NCI-H2107 treated with DMSO at 0.1 percent for 48 hours (cell line): ENCODE data around the gene PSAT1.
A peak's percentile ranks its signal among the peaks of the same experiment; 100 is the strongest.

Experiments
- DNase-seq: peaks from one replicate; lab custom pipeline; 2025; ENCODE audit not compliant: unreplicated experiment; lab: John Stamatoyannopoulos, UW

The PSAT1 gene

DNA sequence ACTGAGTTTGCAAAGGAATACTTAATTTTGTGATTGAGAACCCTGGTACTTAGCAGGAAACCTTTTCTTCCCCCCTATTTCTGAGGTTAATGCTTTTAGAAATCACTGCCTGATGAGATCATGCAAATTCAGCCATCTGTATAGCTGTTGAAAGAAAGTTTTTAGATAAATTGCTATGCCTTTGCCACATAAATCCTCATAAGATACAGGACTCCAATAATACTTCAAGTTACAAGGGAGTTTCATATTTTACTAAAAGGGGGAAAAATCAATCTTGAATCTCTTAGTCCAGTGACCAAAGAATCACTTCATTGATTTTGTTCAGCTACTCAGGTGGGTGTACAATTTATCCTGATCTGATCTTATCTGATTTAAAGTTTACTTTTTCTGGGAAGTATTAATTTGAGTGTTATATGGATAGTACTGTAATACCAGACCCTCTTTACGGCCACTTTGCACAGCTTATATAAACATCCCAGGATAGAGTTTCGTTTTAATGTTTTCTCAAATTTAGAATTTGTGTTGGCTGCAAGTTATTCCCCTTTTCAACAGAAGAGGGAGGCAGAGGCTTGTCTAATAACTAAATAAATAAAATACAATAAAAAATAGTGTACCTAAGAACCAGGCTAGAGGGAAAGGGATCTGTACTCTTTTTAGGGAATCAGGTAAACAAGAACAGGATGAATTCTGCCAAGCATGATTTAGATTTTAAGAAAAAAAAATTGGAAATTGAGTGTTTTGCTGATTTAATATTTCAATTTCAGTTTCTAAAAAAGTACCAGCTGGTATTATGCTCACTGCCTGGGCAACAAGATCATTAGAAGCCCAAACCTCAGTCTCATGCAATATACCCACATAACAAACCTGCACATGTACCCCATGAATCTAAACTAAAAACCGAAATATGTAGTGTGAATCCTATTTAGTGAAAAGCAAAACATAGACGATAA lies 69.1 kb downstream of the PSAT1 start:
- DNase-seq, result peak; percentile 42

DNA sequence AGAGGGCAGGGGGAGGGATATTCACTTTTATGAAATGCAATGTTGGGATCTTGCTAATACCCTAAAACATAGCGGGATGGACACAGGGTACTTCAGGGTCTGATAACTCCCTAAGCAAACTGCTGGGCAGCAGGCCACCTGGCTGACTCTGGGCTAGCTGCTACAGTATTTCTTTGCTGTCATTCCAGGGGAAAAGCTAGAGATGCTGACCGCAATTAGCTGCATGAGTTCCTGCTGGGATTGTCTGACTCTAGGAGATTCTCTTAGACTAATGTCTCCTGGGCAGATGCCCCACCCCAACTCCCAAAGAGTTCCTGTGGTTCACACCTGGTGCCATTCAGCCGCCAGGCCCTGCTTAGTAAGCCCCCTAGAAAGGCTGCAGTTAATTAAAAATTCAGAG lies 69.9 kb downstream of the PSAT1 start:
- DNase-seq, result no peak

DNA sequence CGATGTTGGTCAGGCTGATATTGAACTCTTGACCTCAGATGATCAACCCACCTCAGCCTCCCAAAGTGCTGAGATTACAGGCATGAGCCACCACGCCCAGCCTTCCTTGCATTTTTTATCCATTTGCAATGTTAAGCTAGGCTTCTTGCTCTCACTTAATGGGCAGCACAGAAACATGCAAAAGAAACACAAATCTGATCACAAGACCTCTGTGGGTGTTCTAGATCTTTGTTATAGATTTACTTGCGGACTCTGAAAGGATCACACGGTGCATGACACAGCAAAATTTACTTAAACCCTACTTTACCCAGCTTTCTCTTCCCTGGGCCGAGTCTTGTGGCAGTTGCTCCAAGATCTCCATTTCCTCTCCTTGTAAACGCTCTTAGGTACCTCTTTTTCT lies 71.3 kb downstream of the PSAT1 start:
- DNase-seq, result no peak

- no peak for DNase-seq
Measured at GRCh38 chr9:78369639-78370219, 72.8 kb downstream of the PSAT1 start.

GRCh38 chr9:78370991-78371390 lies 74.1 kb downstream of the PSAT1 start:
- no peak for DNase-seq

DNA sequence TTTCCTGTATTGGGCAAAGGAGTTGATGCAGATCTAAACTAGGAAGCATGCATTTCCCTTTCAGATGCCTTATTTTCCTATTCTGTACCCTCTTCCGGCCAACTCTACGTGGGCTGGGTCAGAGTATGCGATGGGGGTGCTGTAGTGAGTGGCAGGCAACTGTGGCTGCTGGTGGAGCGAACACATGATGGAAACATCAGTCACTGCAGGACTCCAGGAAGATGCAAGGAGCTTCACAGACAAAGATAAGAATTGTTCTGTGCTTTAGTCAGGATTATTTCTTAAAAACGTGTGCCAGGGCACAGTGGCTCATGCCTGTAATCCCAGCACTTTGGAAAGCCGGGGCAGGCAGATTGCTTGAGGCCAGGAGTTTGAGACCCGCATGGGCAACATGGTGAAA lies 75.1 kb downstream of the PSAT1 start:
- no peak for DNase-seq
